Testis (tissue), 3 donors: ENCODE results near the gene FBLN5. TPM values are rescaled to one million over a fixed set of nuclear protein-coding genes. Genes with fewer than 3 reads are reported as not detected.
A peak's percentile ranks its signal among the peaks of the same experiment; 100 is the strongest.

ENCODE experiments used
- DNase-seq: peaks from one replicate; pipeline ENCODE4 v3.0.0-alpha.2; 2019
- H3K27ac ChIP-seq, 2 donors: fragments of 200-600 bp; sonication (generic); one replicate each; pipeline ENCODE4 v1.5.1; 2019
- H3K27me3 ChIP-seq: fragments of 200-600 bp; sonication (generic); one replicate; pipeline ENCODE4 v1.5.1; 2019
- H3K36me3 ChIP-seq: fragments of 200-600 bp; sonication (generic); one replicate; pipeline ENCODE4 v1.5.1; 2017; ENCODE audit warnings: low read depth; ENCODE audit errors: missing control alignments
- H3K4me1 ChIP-seq: fragments of 200-600 bp; sonication (generic); one replicate; pipeline ENCODE4 v1.5.1; 2019
- H3K4me3 ChIP-seq, 2 donors: fragments of 200-600 bp; sonication (generic); one replicate each; pipeline ENCODE4 v1.5.1; 2017 to 2019
- H3K9me3 ChIP-seq: fragments of 200-600 bp; sonication (generic); one replicate; pipeline ENCODE4 v1.5.1; 2017
- CTCF ChIP-seq, 3 experiments: fragments of 450-650 bp in 2 of 3; fragments of 200-600 bp in 1 of 3; sonication (generic) in 1 of 3; IDR thresholded peaks; one replicate each; pipeline ENCODE4 v1.5.1; 2016 to 2019; ENCODE audit warnings: antibody characterized with exemption in 3 of 3, mild to moderate bottlenecking in 2 of 3, moderate library complexity in 1 of 3
- POLR2A ChIP-seq: fragments of 450-650 bp; IDR thresholded peaks from one replicate; pipeline ENCODE4 v1.6.1; 2017; ENCODE audit warnings: antibody characterized with exemption, mild to moderate bottlenecking, moderate library complexity
- whole genome bisulfite sequencing, 2 donors: methylation state at CpG; one replicate each; pipeline ENCODE4 v1.1.5; 2018; 5-methylcytosine and 5-hydroxymethylcytosine counted together
- intact Hi-C: fragments of 100-400 bp; cut with DNase I; formaldehyde crosslinking; loops from one replicate; pipeline ENCODE4 v1.15.1; 2023; ENCODE audit warnings: low total_unique reads
- polyA plus RNA-seq: library from polyadenylated mRNA; stranded (reverse); fragments of 350-450 nt; fragmentation: Illumina TruSeq; extraction: RNeasy Lipid Tissue Mini Kit (QIAGEN cat#74804); gene quantifications from one replicate; pipeline ENCODE4 v1.2.3, GENCODE V29; 2014; ENCODE audit warnings: low read depth, low replicate concordance; ENCODE audit not compliant: insufficient read depth
- total RNA-seq, 2 donors: library from RNA; depleted of rRNA; stranded (reverse); fragments of >200 nt; gene quantifications; one replicate each; pipeline ENCODE4 v1.2.3, GENCODE V29; 2016

The FBLN5 gene
- total and polyA plus RNA-seq, 3 donors from 2014 or later = 88.1 to 118 (median 110) TPM

DNA sequence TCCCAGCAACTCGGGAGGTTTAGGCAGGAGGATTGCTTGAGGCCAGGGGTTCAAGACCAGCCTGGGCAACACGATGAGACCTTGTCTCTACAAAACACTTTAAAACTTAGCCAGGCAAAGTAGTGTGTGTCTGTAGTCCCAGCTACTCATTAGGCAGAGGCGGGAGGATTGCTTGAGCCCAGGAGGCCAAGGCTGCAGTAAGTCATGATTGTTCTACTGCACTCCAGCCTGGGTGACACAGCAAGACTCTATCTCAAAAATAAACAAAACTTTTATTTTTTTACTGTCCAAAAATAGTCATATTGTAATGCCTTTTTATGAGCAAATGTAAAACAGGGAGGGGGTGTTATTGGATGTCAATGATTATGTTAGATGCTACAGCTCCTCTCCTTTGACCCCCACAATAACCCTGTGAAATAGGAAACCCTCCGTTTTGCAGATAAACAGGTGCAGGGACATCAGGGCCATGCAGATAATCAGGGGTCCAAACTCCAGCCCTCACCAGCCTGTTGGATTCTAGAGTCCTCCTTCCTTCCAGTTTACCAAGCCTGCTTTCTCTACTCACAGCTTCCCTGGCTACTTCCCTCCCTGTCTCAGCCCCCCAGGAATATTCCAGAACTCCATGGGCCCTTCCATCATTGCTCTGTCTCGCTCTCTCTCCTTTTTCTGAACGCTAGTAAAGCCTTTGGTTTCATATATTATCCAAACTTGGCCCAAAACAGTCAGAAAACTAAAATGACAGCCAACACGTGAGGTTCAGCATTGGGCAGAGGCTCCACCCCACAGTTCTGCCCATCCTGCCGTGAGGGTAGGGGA is 5.9 kb upstream of the FBLN5 start:
- TF ChIP-seq CTCF (IDR thresholded peaks at IDR 0.05) (no peak), POLR2A (no peak)
- no peaks in the 10 kb centered on the region for H3K27me3 ChIP-seq
- no peaks in the 10 kb centered on the region for H3K9me3 ChIP-seq
- intact Hi-C loops = no loop called here
- H3K4me1 ChIP-seq = no peaks in the 10 kb centered on the region
- no peak overlapping the region for H3K4me3 ChIP-seq
- DNase-seq = peak; percentile 50
- 64 to 67% methylated on average over 8 of the region's 8 CpGs for WGBS, 2 donors
- H3K27ac ChIP-seq = peak overlapping the region in 1 of 2 donors; percentile 61
- H3K36me3 ChIP-seq = no peaks in the 10 kb centered on the region

GRCh38 chr14:91946622-91947474 is 646 bp downstream of the FBLN5 start:
- Histone ChIP-seq H3K27me3 (no peaks in the 10 kb centered on the region), H3K4me3 (peak overlapping the region; percentile 65 to 75), H3K27ac (peak overlapping the region; percentile 41 to 87), H3K4me1 (no peaks in the 10 kb centered on the region), H3K9me3 (no peaks in the 10 kb centered on the region), H3K36me3 (no peaks in the 10 kb centered on the region)
- intact Hi-C loops = no loop called here
- WGBS, 2 donors = 6% methylated on average over 38 of the region's 38 CpGs
- TF ChIP-seq CTCF (IDR thresholded peaks at IDR 0.05) = no peak
- no peak for TF ChIP-seq POLR2A
- no peak for DNase-seq

GRCh38 chr14:91945751-91946621 is 1.5 kb downstream of the FBLN5 start:
- H3K4me3 ChIP-seq = peak overlapping the region; percentile 65 to 75
- H3K27ac ChIP-seq = peak overlapping the region; percentile 41 to 87
- no peaks in the 10 kb centered on the region for H3K27me3 ChIP-seq
- no peaks in the 10 kb centered on the region for H3K36me3 ChIP-seq
- H3K4me1 ChIP-seq = no peaks in the 10 kb centered on the region
- intact Hi-C loops = no loop called here
- TF ChIP-seq CTCF (IDR thresholded peaks at IDR 0.05) (no peak), POLR2A (no peak)
- DNase-seq = no peak
- 42 to 45% methylated on average over 10 of the region's 10 CpGs for WGBS, 2 donors
- H3K9me3 ChIP-seq = no peaks in the 10 kb centered on the region

GRCh38 chr14:91942946-91943345 is 4.5 kb downstream of the FBLN5 start:
- WGBS, 2 donors = 86 to 92% methylated on average over 9 of the region's 9 CpGs
- no peak for DNase-seq
- H3K27me3 ChIP-seq = no peaks in the 10 kb centered on the region
- TF ChIP-seq POLR2A (no peak), CTCF (IDR thresholded peaks at IDR 0.05) (no peak)
- H3K9me3 ChIP-seq = no peaks in the 10 kb centered on the region
- H3K4me1 ChIP-seq = no peaks in the 10 kb centered on the region
- no peak overlapping the region for H3K4me3 ChIP-seq
- intact Hi-C loops = no loop called here
- no peak overlapping the region for H3K27ac ChIP-seq
- no peaks in the 10 kb centered on the region for H3K36me3 ChIP-seq
